Measurements from ENCODE around the gene GATAD2B.

DNA sequence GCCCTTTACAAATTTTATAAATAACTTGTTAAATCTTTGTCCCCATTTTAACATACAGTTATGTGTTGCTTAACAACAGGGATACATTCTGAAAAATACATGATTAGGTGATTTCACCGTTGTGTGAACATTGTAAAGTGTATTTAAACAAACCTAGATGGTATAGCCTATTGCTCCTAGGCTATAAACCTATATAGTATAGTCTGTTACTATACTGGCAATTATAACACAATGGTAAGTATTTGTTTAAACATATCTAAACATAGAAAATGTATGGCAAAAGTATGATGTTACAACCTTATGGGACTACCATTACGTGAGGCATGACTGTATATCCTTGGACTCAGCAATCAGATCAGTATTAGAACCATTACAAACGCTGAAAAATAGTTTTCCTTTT is 36.6 kb downstream of the GATAD2B start:
- TF ChIP-seq, protein P1, sequence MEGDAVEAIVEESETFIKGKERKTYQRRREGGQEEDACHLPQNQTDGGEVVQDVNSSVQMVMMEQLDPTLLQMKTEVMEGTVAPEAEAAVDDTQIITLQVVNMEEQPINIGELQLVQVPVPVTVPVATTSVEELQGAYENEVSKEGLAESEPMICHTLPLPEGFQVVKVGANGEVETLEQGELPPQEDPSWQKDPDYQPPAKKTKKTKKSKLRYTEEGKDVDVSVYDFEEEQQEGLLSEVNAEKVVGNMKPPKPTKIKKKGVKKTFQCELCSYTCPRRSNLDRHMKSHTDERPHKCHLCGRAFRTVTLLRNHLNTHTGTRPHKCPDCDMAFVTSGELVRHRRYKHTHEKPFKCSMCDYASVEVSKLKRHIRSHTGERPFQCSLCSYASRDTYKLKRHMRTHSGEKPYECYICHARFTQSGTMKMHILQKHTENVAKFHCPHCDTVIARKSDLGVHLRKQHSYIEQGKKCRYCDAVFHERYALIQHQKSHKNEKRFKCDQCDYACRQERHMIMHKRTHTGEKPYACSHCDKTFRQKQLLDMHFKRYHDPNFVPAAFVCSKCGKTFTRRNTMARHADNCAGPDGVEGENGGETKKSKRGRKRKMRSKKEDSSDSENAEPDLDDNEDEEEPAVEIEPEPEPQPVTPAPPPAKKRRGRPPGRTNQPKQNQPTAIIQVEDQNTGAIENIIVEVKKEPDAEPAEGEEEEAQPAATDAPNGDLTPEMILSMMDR (IDR thresholded peaks at IDR 0.05): no peak
- TF ChIP-seq EP300 (IDR thresholded peaks at IDR 0.05): no peak
